H1 (cell line): ENCODE data around the gene ZNF618. TPM values are rescaled to one million over a fixed set of nuclear protein-coding genes. Genes with fewer than 3 reads are reported as not detected.

ENCODE experiments used
- CTCF ChIA-PET: fragments of 300-600 bp; sonication (Branson Sonifier 250); formaldehyde crosslinking; loops from one replicate; lab custom pipeline; 2021; ENCODE audit not compliant: partially characterized antibody; lab: Charles Lee
- POLR2A ChIA-PET: fragments of 300-600 bp; sonication (Branson Sonifier 250); formaldehyde crosslinking; loops from one replicate; lab custom pipeline; 2021; ENCODE audit warnings: inconsistent platforms; ENCODE audit not compliant: partially characterized antibody; lab: Charles Lee
- DNase-seq, 2 experiments: peaks; one replicate each; pipeline versions ENCODE4 v3.0.0 to v3.0.0-alpha.2; 2010 to 2022; ENCODE audit warnings: low spot score in 2 of 2, low read depth in 1 of 2, mixed read lengths in 1 of 2
- FAIRE-seq: peaks from 2 replicates; lab custom pipeline; 2011; peaks lifted over from hg19 to GRCh38; lab: Jason Lieb, UNC
- H2AFZ ChIP-seq: 2 replicates; pipeline ENCODE4 v1.8.1; 2012; ENCODE audit warnings: low read length, inconsistent platforms
- H2AK5ac ChIP-seq: 2 replicates; pipeline ENCODE4 v1.6.1; 2013; ENCODE audit warnings: low read depth, low read length
- H2BK120ac ChIP-seq: replicated peaks from 2 replicates; pipeline ENCODE3; 2013; ENCODE audit warnings: low read depth, low read length, inconsistent platforms
- H2BK12ac ChIP-seq: 2 replicates; pipeline ENCODE4 v1.6.1; 2013; ENCODE audit warnings: low read depth, low read length
- H2BK15ac ChIP-seq: 2 replicates; pipeline ENCODE4 v1.6.1; 2013; ENCODE audit warnings: low read length
- H2BK20ac ChIP-seq: 2 replicates; pipeline ENCODE4 v1.6.1; 2013; ENCODE audit warnings: low read length
- H2BK5ac ChIP-seq: 2 replicates; pipeline ENCODE4 v1.6.1; 2013; ENCODE audit warnings: low read depth, low read length
- H3K14ac ChIP-seq: 2 replicates; pipeline ENCODE4 v1.6.1; 2013; ENCODE audit warnings: inconsistent platforms; ENCODE audit not compliant: insufficient read length
- H3K18ac ChIP-seq: 2 replicates; pipeline ENCODE4 v1.6.1; 2013; ENCODE audit warnings: low read length; ENCODE audit errors: extremely low read depth
- H3K23ac ChIP-seq: 2 replicates; pipeline ENCODE4 v1.6.1; 2013; ENCODE audit warnings: inconsistent platforms; ENCODE audit not compliant: insufficient read length
- H3K23me2 ChIP-seq: 2 replicates; pipeline ENCODE4 v1.6.1; 2013; ENCODE audit warnings: low read depth, low read length
- H3K27ac ChIP-seq: 2 replicates; pipeline ENCODE4 v1.6.1; 2011; ENCODE audit warnings: low read depth, low read length, inconsistent platforms
- H3K27me3 ChIP-seq, 4 experiments: replicated peaks in 1 of 4; 1 replicate in 1 of 4; 2 replicates in 3 of 4; pipeline versions ENCODE4 v1.6.1 to v1.8.1; 2011 to 2013; ENCODE audit warnings: low read length in 3 of 4, mild to moderate bottlenecking in 3 of 4, inconsistent platforms in 2 of 4, mixed read lengths in 2 of 4, moderate library complexity in 1 of 4; ENCODE audit not compliant: control insufficient read depth in 3 of 4, insufficient read depth in 3 of 4; ENCODE audit errors: extremely low read depth in 1 of 4
- H3K36me3 ChIP-seq, 4 experiments: 2 replicates each; pipeline versions ENCODE4 v1.6.1 to v1.8.1; 2011 to 2013; ENCODE audit warnings: mild to moderate bottlenecking in 4 of 4, low read length in 3 of 4, moderate library complexity in 2 of 4, control low read depth in 1 of 4, inconsistent platforms in 1 of 4; ENCODE audit not compliant: insufficient read depth in 4 of 4, control insufficient read depth in 2 of 4
- H3K4ac ChIP-seq: replicated peaks from 2 replicates; pipeline ENCODE3; 2013; ENCODE audit warnings: low read length, low read depth, mixed read lengths, inconsistent platforms; ENCODE audit not compliant: insufficient read length
- H3K4me1 ChIP-seq, 4 experiments: replicated peaks in 1 of 4; 1 replicate in 1 of 4; 2 replicates in 3 of 4; pipeline versions ENCODE4 v1.6.1 to v1.8.1; 2011 to 2013; ENCODE audit warnings: low read length in 3 of 4, inconsistent platforms in 2 of 4, mixed read lengths in 1 of 4; ENCODE audit not compliant: insufficient read depth in 4 of 4, control insufficient read depth in 3 of 4
- H3K4me2 ChIP-seq, 2 experiments: 2 replicates each; pipeline versions ENCODE4 v1.6.1 to v1.8.1; 2011 to 2013; ENCODE audit warnings: low read depth in 2 of 2, low read length in 2 of 2, control low read depth in 1 of 2, inconsistent platforms in 1 of 2, mild to moderate bottlenecking in 1 of 2; ENCODE audit not compliant: insufficient read depth in 1 of 2
- H3K4me3 ChIP-seq, 4 experiments: fragments of 200-600, 300-600 bp in 1 of 4; sonication (generic), shearing (Covaris generic), sonication (Bioruptor Twin) in 1 of 4; 2 replicates each; pipeline versions ENCODE4 v1.5.1 to v1.8.1; 2011 to 2016; ENCODE audit warnings: low read length in 4 of 4, low read depth in 3 of 4, control low read depth in 2 of 4, inconsistent platforms in 2 of 4, mild to moderate bottlenecking in 2 of 4, mixed read lengths in 1 of 4, moderate library complexity in 1 of 4; ENCODE audit not compliant: insufficient read depth in 2 of 4; ENCODE audit errors: extremely low read depth in 1 of 4
- H3K56ac ChIP-seq: replicated peaks from 2 replicates; pipeline ENCODE3; 2013; ENCODE audit warnings: low read depth, mild to moderate bottlenecking, mixed read lengths, low read length, inconsistent platforms; ENCODE audit not compliant: insufficient read length
- H3K79me1 ChIP-seq: 2 replicates; pipeline ENCODE4 v1.6.1; 2013; ENCODE audit warnings: low read depth, low read length, control low read depth
- H3K79me2 ChIP-seq, 2 experiments: 2 replicates each; pipeline versions ENCODE4 v1.6.1 to v1.8.1; 2012 to 2013; ENCODE audit warnings: low read length in 2 of 2, mild to moderate bottlenecking in 2 of 2, inconsistent platforms in 1 of 2; ENCODE audit not compliant: insufficient read depth in 2 of 2, control insufficient read depth in 1 of 2
- H3K9ac ChIP-seq, 4 experiments: replicated peaks in 1 of 4; 1 replicate in 1 of 4; 2 replicates in 3 of 4; pipeline versions ENCODE4 v1.6.1 to v1.8.1; 2011 to 2013; ENCODE audit warnings: low read depth in 3 of 4, low read length in 3 of 4, control low read depth in 2 of 4, mild to moderate bottlenecking in 2 of 4, moderate library complexity in 2 of 4, inconsistent platforms in 1 of 4; ENCODE audit errors: extremely low read depth in 1 of 4
- H3K9me3 ChIP-seq, 2 experiments: 2 replicates each; pipeline versions ENCODE4 v1.6.1 to v1.8.1; 2012 to 2013; ENCODE audit warnings: mild to moderate bottlenecking in 2 of 2, moderate library complexity in 2 of 2, control low read depth in 1 of 2, inconsistent platforms in 1 of 2, low read depth in 1 of 2, low read length in 1 of 2, mixed read lengths in 1 of 2; ENCODE audit not compliant: insufficient read depth in 2 of 2
- H4K20me1 ChIP-seq, 2 experiments: replicated peaks in 1 of 2; 2 replicates each; pipeline versions ENCODE3 to v1.8.1; 2011 to 2013; ENCODE audit warnings: inconsistent platforms in 2 of 2, low read length in 2 of 2, mild to moderate bottlenecking in 1 of 2; ENCODE audit not compliant: insufficient read depth in 2 of 2, control insufficient read depth in 1 of 2
- H4K5ac ChIP-seq: 2 replicates; pipeline ENCODE4 v1.6.1; 2013; ENCODE audit warnings: low read length, low read depth, mixed read lengths, inconsistent platforms; ENCODE audit not compliant: insufficient read length
- H4K8ac ChIP-seq: 2 replicates; pipeline ENCODE4 v1.8.0; 2013; ENCODE audit warnings: mild to moderate bottlenecking, moderate library complexity, low read length, inconsistent platforms; ENCODE audit not compliant: insufficient read depth; ENCODE audit errors: extremely low read depth
- H4K91ac ChIP-seq: replicated peaks from 2 replicates; pipeline ENCODE3; 2013; ENCODE audit warnings: low read length, mixed read lengths, inconsistent platforms; ENCODE audit not compliant: insufficient read length
- ASH2L ChIP-seq: fragments of 200-600, 300-600 bp; sonication (generic); IDR thresholded peaks from one replicate; pipeline ENCODE4 v1.7.1; 2017; ENCODE audit warnings: low read length
- CBX5 ChIP-seq: fragments of 300-800, 300-1000 bp; sonication (generic); IDR thresholded peaks from 2 replicates; pipeline ENCODE4 v1.7.1; 2016; ENCODE audit warnings: antibody characterized with exemption, low read length, low read depth
- CTCF ChIP-seq, 3 experiments: IDR thresholded peaks; 1 replicate in 2 of 3; 2 replicates in 1 of 3; pipeline versions ENCODE4 v1.5.1 to v1.6.1; 2011; ENCODE audit warnings: low read length in 3 of 3, mild to moderate bottlenecking in 3 of 3, inconsistent platforms in 2 of 3, low read depth in 1 of 3, moderate library complexity in 1 of 3; ENCODE audit not compliant: insufficient read depth in 1 of 3; ENCODE audit errors: control extremely low read depth in 1 of 3
- GTF2F1 ChIP-seq: IDR thresholded peaks from 2 replicates; pipeline ENCODE4 v1.6.1; 2012; ENCODE audit warnings: low read depth, low read length, improper control_type of control experiment, borderline replicate concordance
- KDM1A ChIP-seq: fragments of 200-600, 300-600 bp; sonication (generic); IDR thresholded peaks from 2 replicates; pipeline ENCODE4 v1.7.1; 2016; ENCODE audit warnings: mild to moderate bottlenecking, low read length, borderline replicate concordance
- KDM5A ChIP-seq: fragments of 200-600 bp; IDR thresholded peaks from 2 replicates; pipeline ENCODE4 v1.7.1; 2012; ENCODE audit warnings: mild to moderate bottlenecking, low read length, inconsistent platforms, mixed read lengths
- RFX5 ChIP-seq: IDR thresholded peaks from 2 replicates; pipeline ENCODE4 v1.6.1; 2011; ENCODE audit warnings: low read depth, low read length, improper control_type of control experiment, borderline replicate concordance
- RXRA ChIP-seq: IDR thresholded peaks from 2 replicates; pipeline ENCODE4 v1.6.1; 2011; ENCODE audit warnings: low read depth, mild to moderate bottlenecking, low read length, moderate library complexity; ENCODE audit not compliant: insufficient read depth
- SIX5 ChIP-seq: IDR thresholded peaks from 2 replicates; pipeline ENCODE4 v1.6.1; 2011; ENCODE audit warnings: mild to moderate bottlenecking, low read depth, low read length
- TAF1 ChIP-seq: IDR thresholded peaks from 2 replicates; pipeline ENCODE4 v1.6.1; 2011; ENCODE audit warnings: mild to moderate bottlenecking, low read depth, low read length
- TEAD4 ChIP-seq: IDR thresholded peaks from 2 replicates; pipeline ENCODE4 v1.6.1; 2012; ENCODE audit warnings: low read depth, low read length, inconsistent platforms, mixed read lengths
- YY1 ChIP-seq: IDR thresholded peaks from 2 replicates; pipeline ENCODE4 v1.6.1; 2011; ENCODE audit warnings: low read depth, mild to moderate bottlenecking, low read length
- polyA plus RNA-seq, 7 experiments: library from polyadenylated mRNA; depleted of rRNA in 3 of 7; stranded (reverse) in 5 of 7; unstranded in 2 of 7; fragments of >200 nt in 5 of 7; fragments of 200-250 nt in 2 of 7; gene quantifications; 1 replicate in 5 of 7; 2 replicates in 1 of 7; 4 replicates in 1 of 7; pipeline versions ENCODE4 v1.2.1 to v1.2.3, GENCODE V29; 2011 to 2013; ENCODE audit warnings: missing spikeins in 2 of 7, mixed read lengths in 2 of 7
- total RNA-seq: library from RNA; stranded (reverse); fragmentation: NEBNext Ultra II Directional; extraction: Animal tissue kit (Norgen Biotek cat#: 25700); gene quantifications from 2 replicates; pipeline ENCODE4 v1.2.1, GENCODE V29; 2021
- TF ChIP-seq, protein P1 (sequence below): IDR thresholded peaks from 2 replicates; pipeline ENCODE4 v1.6.1; 2011; ENCODE audit warnings: low read depth, mild to moderate bottlenecking, low read length; ENCODE audit not compliant: insufficient read depth

The ZNF618 gene
- total and polyA plus RNA-seq, 2 of the 8 experiments (the other 6 are each of a cell fraction or from before 2014, with no cell fraction given): 9.6 to 28.5 TPM

DNA sequence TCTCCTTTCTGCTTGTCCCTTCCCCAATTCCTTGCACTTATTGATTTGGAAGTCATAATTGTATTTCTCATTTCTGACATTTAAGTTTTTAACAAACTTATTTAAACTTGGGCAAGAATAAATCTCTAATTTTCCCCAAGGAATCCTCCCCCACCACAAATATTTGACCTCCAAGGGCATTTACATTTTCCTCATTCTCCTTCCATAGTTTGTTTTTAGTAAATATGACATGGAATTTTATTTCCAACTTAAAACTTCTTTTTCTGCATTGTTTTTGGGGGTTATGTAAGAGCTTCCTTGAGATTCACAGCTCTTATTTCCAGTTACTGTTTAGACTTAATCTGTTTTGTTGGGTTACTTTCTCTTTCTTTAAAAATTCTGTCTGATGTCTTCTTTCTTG lies 64.9 kb downstream of the ZNF618 start:
- H4K20me1 ChIP-seq: peaks cover 0 to 2% of the 10 kb centered on the region in 2 experiments
- H4K91ac ChIP-seq: no peak overlapping the region
- no peak overlapping the region for H2BK5ac ChIP-seq
- ChIA-PET CTCF (interaction anchor here (1.2 kb wide), 1 partner anchor 87 kb away, joined by 4 read pairs; no protein-coding TSS in a partner anchor), POLR2A (no interaction called here)
- no peak overlapping the region for H3K18ac ChIP-seq
- H3K23ac ChIP-seq: no peak overlapping the region
- H2AK5ac ChIP-seq: no peak overlapping the region
- H3K79me1 ChIP-seq: peaks cover 4% of the 10 kb centered on the region
- no peaks in the 10 kb centered on the region for H3K23me2 ChIP-seq
- H3K27me3 ChIP-seq: no peaks in the 10 kb centered on the region
- H4K8ac ChIP-seq: no peak overlapping the region
- H3K79me2 ChIP-seq: peaks cover 0 to 11% of the 10 kb centered on the region in 2 experiments; a peak in 2 of 4 replicates
- no peak overlapping the region for H3K27ac ChIP-seq
- H4K5ac ChIP-seq: no peak overlapping the region
- no peaks in the 10 kb centered on the region for H3K36me3 ChIP-seq
- H3K4me1 ChIP-seq: peaks cover 0 to 6% (median 4%) of the 10 kb centered on the region in 4 experiments; a peak in 4 of 7 replicates
- H3K56ac ChIP-seq: no peak overlapping the region
- no peak overlapping the region for H2BK120ac ChIP-seq
- H3K9ac ChIP-seq: no peak overlapping the region
- no peak overlapping the region for H3K14ac ChIP-seq
- no peak overlapping the region for H2AFZ ChIP-seq
- H3K4ac ChIP-seq: no peak overlapping the region
- H2BK15ac ChIP-seq: no peak overlapping the region
- H3K9me3 ChIP-seq: no peaks in the 10 kb centered on the region
- H2BK20ac ChIP-seq: no peak overlapping the region
- DNase-seq (no peak), FAIRE-seq (no peak)
- no peak overlapping the region; a peak in 1 of 4 replicates for H3K4me2 ChIP-seq
- H3K4me3 ChIP-seq: no peak overlapping the region
- H2BK12ac ChIP-seq: no peak overlapping the region
- TF ChIP-seq KDM5A (no peak), YY1 (no peak), RXRA (no peak), SIX5 (no peak), ASH2L (no peak), TAF1 (no peak), KDM1A (no peak), TEAD4 (no peak), RFX5 (no peak), CBX5 (no peak), GTF2F1 (no peak), CTCF (IDR thresholded peaks at IDR 0.05; ENCODE audit: control extremely low read depth in 1 of 3, insufficient read depth in 1 of 3, low read depth in 1 of 3, low read length in 3 of 3) (no peak)
- TF ChIP-seq, protein P1, sequence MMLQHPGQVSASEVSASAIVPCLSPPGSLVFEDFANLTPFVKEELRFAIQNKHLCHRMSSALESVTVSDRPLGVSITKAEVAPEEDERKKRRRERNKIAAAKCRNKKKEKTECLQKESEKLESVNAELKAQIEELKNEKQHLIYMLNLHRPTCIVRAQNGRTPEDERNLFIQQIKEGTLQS: no peak
